ENCODE data around the gene MYEOV.

The MYEOV gene

GRCh38 chr11:69293819-69294505, at the start of gene MYEOV:
Gene MYEOV, plus strand, starts transcription at chr11:69294155. Its CDS starts 1,200 bp downstream, at chr11:69295355.
- no peak for DNase-seq

- no peak for DNase-seq
Measured at GRCh38 chr11:69244266-69244665, 49.7 kb upstream of the MYEOV start.

DNA sequence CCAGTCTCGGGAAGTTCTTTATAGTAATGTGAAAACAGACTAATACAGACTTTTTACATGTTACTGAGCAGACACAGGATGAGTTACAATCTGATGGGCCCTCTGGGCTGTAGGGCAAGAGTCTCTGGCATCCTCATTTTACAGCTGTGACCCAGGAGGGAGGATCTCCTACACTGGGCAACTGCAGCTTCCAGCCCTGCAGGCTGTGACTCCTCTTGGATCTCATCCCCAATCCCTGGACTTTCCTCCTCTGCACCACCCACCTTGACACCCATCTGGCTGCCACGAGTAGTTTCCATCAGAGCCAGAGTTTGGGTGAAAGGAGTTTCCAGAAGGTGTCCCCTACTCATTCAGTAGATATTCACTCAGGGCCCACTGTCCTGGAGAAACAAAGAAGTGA, 48.9 kb upstream of the MYEOV start:
- DNase-seq, result no peak

- no peak for DNase-seq
Measured at GRCh38 chr11:69245491-69246345, 48.2 kb upstream of the MYEOV start.

- no peak for DNase-seq
Measured at GRCh38 chr11:69249311-69250185, 44.4 kb upstream of the MYEOV start.

GRCh38 chr11:69250186-69251056, 43.5 kb upstream of the MYEOV start:
- DNase-seq, result no peak

DNA sequence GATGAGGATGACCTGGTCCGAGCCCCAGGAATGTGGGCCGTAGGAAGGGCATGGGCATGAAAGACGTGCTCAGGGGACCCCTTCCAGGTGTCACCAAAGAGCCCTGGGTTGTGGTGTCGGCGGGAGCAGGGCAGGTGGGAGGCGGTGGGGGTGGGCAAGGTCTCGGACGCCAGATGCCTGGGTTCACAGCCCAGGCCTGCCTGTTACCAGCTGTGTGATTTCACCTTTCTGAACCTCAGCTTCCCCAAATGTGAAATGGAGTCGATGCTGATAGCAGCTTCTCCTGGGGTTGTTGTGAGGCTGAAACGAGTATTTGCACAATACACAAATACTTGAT, 42.9 kb upstream of the MYEOV start:
- DNase-seq, result no peak

DNA sequence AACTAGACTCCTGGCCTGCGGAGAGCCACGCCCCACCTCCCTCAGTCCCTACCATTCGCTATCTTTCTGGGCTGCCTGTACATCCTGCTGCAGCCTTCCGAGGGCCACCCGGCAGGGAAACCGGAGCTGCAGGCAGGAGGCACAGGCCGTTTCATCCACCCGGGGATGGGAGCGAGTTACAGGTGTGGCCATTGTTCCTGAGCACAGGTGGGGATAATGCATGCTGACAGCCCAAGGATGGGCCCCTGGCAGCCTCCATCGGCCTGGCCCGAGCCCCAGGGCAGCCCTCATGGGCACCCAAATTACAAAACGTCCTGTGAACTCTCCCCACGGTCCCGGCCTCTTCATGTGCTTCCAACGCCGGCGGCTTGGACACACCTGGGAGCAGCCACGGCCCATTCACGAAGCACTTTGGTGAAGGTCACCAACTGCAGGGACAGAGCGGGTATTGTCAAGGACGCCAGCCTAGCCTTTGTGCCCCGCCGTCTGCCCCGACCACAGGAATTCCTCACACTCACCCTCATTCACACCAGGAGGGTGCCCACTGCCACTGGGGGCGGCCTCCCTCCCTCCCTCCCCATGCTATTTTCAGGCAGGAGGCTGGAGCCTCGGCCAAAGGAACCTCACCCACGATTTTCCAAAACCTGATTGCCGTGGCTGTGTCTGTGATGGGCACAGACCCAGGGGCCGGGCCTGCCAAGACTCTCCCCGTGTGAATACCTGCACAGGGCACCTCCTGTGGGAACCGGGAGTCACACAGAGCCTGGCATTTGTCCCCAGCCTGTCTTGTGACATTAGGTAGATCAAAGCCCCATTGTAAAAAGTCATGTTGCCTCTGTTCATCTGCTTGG, 42.1 kb upstream of the MYEOV start:
- no peak for DNase-seq

DNA sequence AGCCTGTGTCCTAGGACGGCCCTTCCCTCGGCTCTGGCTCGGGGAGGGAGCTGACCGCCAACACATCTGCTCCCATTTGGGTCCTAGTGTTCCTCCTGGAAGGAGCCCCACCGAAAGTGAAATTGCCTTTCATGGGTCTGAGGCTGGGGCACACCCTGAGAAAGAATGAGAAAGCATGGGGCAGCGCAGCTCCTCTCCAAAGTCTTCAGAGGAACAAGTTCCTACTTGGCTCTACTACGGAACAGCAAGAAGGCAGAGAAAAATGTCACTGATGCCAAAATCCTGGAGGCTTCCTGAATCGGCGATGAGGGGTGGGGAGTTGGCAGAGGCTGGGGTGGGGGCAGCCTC, 41.5 kb upstream of the MYEOV start:
- DNase-seq, result no peak

DNA sequence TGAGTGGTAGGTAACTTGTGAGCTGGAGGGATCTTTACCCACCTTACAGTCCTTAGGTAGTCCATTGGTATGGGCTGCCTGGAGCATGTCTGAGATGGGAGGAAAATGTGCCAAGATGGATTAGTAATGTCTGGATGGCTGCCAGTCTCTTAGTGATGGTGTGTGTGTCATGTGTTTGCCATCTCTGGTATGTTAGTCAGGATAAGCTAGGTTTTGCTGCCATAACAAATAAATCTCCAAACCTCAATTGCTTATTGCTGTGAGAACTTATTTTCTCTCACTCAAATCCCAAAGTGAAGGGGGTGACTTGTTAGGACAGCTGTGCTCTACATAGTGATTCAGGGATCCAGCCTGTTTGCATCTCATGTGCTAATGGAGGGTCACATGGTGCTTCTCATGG, 40.9 kb upstream of the MYEOV start:
- DNase-seq, result no peak

DNA sequence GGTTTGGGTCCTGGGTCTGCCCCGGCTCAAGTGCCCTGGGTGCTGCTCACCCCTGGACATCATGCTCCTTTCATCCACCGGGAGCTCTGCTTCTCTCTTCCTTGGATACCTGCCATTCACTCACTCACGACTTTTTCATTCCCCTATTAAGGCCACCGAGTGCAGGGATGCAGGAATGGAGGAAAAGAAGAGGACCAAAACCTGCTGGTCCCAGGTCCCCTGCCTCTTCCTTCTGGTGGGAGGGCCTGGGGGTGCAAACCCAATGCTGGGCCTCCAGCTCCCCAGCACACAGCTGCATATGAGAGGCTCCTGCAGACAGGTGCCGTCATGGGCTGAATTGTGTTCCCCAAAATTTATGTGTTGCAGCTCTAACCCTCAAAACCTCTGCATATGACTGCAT, 36.8 kb upstream of the MYEOV start:
- DNase-seq, result no peak

GRCh38 chr11:69257838-69258658, 35.9 kb upstream of the MYEOV start:
- DNase-seq, result no peak

GRCh38 chr11:69259096-69259495, 34.9 kb upstream of the MYEOV start:
- no peak for DNase-seq

GRCh38 chr11:69260622-69261021, 33.3 kb upstream of the MYEOV start:
- no peak for DNase-seq

- DNase-seq, result no peak
Measured at GRCh38 chr11:69261116-69261515, 32.8 kb upstream of the MYEOV start.

DNA sequence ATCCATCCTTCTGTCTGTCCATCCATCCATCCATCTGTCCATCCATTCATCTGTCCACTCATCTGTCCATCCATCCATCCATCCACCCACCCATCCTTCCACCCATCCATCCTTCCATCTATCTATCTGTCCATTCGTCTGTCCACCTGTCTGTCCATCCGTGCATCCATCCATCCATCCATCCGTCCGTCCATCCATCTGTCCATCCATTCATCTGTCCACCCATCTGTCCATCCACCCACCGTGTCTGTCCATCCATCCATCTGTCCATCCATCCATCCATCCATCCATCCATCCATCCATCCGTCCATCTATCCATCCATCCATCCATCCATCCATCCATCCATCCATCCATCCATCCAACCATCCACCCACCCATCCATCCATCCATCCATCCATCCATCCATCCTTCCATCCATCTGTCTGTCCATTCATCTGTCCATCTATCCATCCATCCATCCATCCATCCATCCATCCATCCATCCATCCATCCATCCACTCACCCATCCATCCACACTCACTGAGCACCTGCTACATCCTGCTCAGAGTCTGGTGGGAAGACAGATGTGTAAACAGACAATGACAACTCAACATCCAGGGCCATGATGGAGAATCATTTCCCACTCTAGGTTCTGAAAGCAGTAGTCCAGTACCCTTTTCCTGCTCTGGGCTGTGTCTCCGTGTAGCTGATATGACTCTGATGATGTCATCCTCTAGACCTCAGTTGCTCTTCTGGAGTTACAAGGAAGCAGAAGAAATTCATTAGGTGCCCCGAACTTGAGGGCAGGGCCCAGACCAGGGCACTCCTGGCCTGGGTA, 30.8 kb upstream of the MYEOV start:
- DNase-seq, result no peak

DNA sequence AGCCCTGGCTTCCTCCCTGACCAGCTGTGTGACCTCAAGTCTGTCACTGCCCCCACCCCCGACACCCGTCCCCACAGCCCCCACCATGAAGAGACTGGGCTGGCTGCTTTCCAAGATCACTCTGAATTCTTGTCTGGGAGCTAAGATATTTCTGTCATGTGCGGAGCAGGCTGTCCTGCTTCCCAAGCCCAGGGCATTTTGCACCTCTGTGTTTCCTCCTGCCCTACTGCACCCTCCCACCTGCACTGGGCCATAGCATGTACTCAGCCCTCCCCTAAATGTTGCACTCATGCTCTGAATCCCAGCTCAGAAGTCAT, 30.3 kb upstream of the MYEOV start:
- DNase-seq, result no peak

- no peak for DNase-seq
Measured at GRCh38 chr11:69264486-69264885, 29.5 kb upstream of the MYEOV start.

DNA sequence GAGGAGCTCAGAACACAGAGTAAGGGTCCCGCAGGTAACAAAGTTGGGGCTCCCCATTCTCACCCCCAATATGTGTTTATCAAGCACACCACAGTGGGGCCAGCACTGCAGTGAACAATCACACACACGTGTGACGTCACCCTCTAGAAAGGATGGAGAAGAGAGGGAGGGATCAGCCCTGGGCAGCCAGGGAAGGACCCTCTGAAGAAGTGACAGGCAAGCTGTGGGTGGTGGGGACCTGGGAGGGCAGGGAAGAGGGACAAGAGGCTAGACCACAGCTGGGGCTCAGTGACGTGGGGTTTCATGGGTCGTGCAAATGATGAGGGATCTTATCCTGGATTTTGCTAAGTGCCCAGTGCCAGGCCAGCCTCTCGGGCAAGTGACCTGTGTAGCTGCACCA, 28.7 kb upstream of the MYEOV start:
- DNase-seq, result no peak

GRCh38 chr11:69265911-69266510, 27.9 kb upstream of the MYEOV start:
- DNase-seq, result no peak

Data from NCI-H748 treated with DMSO at 0.1 percent for 48 hours (cell line).